ENCODE measurements around the gene VLDLR.

The VLDLR gene

DNA sequence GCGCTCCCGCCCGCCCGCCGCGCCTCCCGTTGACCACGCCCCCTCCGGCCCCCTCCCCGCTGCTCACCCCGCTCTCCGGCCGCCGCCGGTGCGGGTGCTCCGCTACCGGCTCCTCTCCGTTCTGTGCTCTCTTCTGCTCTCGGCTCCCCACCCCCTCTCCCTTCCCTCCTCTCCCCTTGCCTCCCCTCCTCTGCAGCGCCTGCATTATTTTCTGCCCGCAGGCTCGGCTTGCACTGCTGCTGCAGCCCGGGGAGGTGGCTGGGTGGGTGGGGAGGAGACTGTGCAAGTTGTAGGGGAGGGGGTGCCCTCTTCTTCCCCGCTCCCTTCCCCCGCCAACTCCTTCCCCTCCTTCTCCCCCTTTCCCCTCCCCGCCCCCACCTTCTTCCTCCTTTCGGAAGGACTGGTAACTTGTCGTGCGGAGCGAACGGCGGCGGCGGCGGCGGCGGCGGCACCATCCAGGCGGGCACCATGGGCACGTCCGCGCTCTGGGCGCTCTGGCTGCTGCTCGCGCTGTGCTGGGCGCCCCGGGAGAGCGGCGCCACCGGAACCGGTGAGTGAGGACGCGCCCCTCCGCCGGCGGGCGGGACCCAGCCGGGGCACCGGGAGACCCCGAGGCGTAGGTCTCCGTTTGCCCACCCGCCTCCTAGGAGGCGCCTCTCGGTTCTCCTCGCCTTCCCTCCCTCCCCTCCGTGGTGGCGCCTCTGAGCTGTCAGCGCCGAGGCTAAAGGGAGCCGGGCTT is at the start of gene VLDLR:
VLDLR (plus strand) TSS at position 66 of the 739 bp plus-strand sequence; CDS start at position 469, 403 bp downstream.
- DNase-seq (ENCODE audit: low read depth), result no peak

DNA sequence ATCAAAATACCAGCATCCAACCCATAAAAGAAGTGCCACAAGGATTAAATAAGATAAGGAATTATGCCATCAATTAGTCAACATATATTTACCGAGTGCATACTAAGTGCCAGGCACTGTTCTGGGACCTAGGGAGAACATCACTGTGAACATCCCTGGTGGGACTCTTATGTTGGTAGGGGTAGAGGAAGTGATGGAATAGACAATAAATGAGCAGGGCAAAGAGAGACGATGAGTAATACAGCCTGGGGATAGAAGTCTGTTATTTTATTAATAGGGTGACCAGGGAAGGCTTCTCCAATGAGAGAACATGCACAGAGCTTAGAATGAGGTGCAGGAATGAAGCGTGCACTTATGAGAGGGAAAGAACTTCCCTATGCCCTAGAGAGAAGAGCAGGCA is 47.4 kb upstream of the VLDLR start:
- DNase-seq (ENCODE audit: low read depth), result no peak

DNA sequence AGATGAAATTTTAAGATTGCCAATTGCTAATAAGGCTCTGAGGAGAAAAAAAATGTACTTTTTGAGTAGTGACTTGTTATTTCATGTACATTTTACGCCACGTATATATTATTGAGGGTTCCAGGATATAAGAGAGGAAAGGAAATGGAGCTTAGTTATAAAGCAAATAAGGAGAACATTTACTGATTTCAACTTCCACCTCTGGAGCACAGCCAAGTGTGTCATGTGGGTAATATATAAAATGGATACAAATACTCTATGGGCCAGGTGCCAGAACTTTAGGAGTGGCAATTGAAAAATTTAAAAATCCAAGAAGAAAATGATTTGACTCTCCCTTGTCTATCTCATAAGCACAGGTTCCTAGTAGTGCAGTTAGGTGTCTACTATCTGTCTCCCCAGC is 45.0 kb upstream of the VLDLR start:
- DNase-seq (ENCODE audit: low read depth), result no peak

DNA sequence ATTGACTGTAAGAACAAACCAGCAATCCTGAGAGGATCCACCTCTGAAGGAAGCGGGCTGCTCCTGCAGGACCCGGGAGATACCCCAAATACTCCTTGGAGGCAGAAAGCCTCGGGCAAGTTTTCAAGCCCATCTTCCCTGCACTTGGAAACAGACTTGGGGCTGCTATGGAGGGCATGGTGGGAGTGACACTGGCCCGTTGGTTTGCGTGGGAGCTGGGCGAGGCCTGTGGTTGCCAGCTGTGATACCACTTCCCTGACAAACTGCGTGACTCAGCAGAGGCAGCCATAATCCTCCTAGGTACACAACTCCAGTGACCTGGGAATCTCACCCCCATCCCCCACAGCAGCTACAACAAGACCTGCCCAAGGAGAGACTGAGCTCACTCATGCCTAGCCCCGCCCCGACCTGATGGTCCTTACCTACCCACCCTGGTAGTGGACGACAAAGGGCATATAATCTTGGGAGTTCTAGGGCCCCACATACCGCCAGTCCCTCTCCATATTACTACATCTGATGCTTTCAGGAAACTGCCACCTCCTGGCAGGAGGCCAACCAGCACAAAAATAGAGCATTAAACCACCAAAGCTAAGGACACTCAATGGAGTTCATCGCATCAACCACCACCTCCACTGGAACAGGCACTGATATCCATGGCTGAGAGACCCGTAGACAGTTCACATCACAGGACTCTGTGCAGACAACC is 38.1 kb upstream of the VLDLR start:
- DNase-seq (ENCODE audit: low read depth), result no peak

DNA sequence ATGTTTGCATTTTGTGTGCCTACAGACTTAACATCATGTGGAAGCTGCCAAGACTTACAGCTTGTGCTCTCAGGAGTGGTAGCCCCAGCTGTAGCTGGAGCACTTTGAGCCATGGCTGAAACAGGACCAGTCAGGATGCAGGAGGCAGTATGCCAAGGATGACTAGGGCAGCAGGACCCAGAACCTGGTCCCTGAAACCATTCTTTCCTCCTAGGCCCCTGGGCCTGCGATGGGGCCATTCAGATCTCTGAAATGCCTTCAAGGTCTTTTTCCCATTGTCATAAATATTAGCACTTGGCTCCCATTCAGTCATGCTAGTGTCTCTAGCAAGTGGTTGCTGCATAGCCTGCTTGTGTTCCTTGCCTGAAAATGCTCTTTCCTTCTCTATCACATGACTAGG is 29.6 kb upstream of the VLDLR start:
- DNase-seq (ENCODE audit: low read depth), result no peak

DNA sequence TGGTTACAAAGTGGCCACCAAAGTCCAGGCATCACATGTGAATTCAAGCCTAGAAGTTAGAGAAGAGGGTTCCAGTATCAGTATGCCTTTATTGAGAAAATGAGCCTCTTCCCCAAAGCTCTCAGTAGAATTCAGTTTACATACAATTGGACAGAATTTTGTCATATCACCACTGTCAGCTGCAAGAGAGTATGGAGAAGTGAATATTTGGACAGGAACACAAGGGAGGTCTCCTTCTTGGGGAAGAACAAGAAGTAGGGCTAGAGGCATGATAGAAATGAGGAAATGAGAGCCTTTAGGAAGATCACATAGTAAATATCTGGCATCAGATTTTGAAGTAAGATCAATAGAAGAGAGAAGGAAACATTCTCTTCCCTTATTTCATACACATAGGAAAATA is 27.8 kb upstream of the VLDLR start:
- no peak for DNase-seq (ENCODE audit: low read depth)

DNA sequence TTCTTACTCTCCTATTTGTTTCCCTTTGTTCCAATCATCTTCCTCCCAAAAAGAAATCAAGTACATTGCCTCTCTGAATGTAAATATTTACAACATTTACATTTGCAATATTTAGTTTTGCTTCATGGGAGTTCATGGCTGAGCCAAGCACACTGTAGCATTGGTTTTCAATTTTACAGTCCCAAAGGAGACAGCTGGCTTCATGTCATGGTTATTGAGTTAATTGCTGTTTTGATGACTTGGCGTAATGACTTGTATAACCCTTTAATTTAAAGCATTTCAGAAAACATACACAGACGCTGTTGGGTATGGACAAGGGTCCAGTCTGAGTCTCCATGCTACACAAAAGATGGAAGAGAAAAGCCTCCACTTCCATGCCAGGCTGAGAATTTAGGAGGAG is 25.6 kb upstream of the VLDLR start:
- DNase-seq (ENCODE audit: low read depth), result no peak

DNA sequence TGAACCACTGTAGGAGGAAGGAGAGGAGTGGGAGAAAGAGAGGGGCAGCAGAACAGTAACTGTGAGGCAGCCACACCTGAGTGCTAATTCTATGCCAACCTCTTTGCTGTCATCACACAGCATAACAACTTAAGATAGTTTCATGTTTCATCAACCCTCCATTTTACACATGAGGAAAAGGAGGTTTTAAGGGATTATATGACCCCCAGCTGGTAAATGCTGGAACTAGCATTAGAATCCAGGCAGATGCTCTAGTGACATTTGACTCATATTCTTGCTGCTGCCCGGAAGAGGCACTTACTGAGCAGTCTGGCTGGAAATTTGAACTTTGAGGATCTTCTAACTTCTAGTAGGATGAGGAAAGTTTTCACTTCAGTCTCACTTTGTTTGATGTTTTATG is 24.1 kb upstream of the VLDLR start:
- no peak for DNase-seq (ENCODE audit: low read depth)

DNA sequence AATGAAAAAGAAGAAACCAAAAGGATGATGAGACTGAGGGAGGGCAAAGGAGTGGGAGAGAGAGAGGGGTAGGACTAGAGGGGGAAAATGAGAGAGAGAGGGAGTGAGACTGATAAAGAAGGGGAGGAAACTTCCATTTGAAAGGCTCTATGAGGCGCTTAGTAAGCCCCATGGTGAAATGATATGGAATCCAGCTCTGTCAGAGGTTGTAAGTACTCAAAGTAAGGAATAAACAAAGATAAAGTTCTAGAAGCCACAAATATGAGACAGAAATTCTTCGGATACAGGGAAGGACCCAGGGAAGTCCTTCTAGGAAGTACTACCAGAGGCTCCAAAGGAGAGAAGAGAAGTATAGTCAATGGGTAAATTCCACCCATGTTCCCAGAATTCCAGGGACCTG is 21.7 kb upstream of the VLDLR start:
- DNase-seq (ENCODE audit: low read depth), result no peak

DNA sequence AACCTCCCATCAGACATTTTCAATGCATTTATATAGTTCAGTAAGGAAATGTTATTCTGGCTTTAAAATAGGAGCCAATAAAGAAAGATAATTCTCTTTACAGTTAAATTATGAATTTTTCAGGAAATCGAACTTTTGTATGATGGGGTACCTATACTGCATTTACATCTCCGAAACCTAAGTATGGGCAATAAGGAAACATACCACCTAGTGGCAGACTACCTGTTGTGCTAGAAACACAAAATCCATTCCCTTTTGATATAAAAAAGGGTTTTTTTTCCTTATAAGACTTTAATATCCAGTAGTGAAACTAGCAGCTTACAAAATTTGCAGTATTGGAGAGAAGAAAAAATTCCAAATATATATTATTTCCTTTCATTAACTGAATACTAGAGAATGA is 21.3 kb upstream of the VLDLR start:
- DNase-seq (ENCODE audit: low read depth), result no peak

DNA sequence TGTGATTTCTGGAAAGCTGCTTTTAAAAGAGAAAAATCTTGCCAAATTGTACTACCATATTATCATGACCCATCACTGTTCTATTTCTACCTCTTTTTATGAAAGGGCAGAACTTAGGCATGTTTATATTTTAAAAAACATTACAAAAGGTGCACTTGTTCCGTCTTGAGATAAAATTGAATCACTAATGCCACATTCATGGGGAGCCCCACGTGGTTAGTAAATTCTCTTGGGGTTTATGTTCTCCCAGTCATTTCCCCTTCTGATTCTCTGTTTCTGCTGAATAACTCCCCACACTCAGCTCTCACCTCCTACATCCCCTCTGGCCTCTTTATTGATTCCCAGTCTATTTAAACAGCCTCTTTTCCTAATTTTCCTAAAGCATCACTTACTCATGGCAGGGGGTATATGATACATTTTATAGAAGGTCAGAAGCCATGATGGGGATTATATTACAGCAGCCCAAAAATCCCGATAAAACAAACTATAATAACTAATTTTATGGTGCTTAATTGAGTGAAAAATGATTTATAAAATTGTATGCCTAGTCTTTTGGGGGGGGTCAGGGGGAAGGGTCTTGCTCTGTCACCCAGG is 19.7 kb upstream of the VLDLR start:
- no peak for DNase-seq (ENCODE audit: low read depth)

DNA sequence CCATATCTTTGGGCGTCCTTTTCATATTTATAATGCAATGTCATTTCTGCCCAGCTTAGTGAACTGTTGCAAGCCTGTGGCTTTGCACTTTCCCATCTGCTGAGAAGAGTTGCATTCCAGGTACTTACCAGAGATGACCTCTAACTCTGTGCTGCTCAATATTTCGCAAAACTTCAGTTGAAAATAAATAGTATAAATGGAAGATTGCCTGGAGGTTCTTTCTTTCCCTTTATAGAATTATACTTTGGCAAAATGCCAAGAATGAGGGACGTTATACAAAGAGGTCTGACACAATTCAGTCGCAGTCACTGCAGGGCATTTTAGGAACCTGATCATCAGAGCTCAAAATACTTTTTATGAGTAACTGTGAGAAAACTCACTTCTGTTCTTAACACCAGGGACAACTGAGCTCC is 18.9 kb upstream of the VLDLR start:
- DNase-seq (ENCODE audit: low read depth), result no peak

DNA sequence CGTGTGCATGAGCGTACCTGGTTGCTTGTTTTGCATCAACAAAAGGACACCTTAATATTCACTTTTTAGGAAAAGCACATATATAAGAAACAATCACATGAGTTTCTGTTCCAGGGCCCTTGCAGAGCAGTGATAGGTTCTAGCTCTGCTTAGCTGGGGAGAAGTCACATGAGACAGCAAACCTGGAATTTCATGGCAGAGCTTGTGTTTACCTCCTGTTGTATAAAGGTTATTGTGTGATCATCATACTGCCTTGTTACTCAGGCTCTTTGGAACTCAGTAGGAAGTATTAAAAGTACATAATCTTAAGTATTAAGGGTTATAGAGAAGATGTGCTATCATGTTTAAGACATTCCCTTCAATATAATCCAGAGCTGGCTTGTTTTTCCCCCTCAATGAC is 18.0 kb upstream of the VLDLR start:
- no peak for DNase-seq (ENCODE audit: low read depth)

DNA sequence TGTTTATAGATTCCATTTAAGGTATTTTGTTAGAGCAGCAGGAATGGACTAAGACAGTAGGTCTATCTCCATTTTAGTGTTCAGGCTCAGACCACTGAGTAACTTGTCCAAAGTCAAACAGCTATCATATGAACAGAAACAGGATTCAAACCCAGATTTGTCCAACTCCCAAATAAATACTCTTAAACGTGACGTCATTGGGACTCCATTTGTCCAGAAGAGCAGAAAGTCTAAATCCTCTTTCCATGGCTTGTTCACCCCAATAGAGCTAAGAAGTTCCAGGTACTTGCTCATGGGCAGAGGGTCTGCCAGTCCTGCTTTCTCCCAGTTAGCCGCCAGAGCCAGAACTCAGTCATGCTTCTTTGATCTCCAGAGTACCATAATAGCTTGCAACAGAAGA is 16.3 kb upstream of the VLDLR start:
- no peak for DNase-seq (ENCODE audit: low read depth)

DNA sequence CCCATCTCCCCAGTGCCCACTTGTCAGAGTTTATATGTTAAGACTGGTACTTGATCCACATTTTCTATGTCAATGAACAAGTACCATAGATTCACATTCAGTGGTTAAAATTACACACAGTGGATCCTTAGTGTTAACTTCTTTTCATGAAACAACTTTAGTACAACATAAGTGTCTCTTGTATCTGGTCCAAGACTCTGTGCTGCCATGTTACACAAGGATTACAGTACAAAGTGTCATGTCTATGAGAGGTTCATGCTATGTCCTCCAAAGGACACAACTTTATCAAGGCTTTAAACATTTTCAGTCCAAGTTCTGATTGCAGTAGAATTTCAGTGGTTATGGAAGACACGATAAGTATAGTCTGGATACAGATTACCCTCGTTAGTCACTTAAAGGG is 13.3 kb upstream of the VLDLR start:
- no peak for DNase-seq (ENCODE audit: low read depth)

DNA sequence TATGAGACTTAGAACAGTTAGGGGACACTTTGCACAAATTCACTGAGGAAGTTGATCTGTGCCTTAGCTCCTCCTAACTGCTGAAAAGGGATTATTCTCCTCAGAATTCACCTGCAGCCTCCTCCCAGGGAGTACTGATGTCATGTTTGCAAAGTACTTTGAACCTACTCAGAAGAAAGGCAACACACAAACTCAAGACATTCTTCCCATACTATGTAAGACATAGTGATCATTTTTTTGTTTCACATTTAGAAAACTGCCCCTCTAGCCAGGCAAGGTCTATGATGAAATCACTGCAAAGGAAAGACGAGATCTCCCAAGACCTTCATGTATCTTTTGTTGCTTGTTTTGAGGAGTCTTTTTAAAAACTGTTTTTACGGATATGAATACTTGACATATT is 10.6 kb upstream of the VLDLR start:
- DNase-seq (ENCODE audit: low read depth), result no peak

DNA sequence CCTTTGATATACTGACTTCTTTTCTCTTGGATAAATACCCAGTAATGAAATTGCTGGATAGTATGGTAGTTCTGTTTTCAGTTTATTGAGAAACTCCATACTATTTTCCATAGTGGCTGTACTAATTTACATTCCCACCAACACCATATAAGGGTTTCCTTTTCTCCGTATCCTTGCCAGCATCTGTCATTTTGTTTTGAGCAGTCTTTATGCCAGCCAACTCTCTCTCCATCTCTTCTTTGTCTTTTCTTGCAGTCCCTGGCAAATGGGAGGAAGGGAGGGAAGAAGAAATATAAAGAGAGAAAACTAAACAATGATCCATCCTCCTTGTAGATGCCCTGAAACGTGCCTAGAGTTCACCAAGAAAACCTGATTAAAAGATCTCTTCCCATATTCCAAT is 9.6 kb upstream of the VLDLR start:
- DNase-seq (ENCODE audit: low read depth), result no peak

DNA sequence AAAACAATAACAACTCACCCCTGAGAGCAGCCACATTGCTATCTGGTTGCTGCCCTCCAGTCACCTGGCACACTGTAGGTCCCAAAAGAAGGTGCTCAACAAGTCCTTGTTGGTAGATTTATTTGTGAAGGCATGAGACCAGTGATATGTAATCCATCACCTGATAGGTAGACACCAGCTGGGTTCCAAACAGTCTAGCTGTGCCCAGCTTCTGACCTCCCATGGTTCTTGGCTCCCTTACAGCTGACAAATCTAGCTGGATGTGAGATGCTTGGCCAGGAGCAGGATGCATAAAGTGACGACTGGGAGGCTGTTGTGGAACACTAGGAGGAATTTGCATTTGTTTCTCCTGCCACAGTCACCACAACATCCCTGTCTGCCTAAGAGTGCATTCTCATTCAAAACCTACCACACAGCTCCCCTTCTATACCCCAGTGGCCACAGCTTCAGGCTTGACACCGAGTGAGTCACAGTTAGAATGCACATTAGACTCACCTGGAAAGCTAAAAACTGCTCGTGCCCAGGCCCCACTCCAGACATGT is 7.8 kb upstream of the VLDLR start:
- DNase-seq (ENCODE audit: low read depth), result no peak

DNA sequence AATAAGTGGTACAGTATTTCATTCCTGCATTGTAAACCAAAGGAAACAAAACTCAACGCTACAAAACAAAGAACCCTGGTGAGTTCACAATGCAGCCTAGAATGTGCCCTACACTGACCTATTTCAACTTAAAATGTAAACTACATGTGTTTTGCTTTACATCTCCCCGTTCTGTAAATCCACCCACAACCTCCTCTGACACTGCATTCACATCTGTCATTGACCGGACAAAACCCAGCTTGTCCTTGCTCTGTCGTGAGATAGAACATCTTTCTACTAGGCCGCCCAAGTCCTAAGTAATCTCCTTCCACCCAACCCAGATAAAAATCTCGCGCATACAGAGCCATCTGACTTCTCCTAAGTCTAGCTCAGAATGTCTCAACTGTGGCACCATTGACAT is 6.1 kb upstream of the VLDLR start:
- no peak for DNase-seq (ENCODE audit: low read depth)

DNA sequence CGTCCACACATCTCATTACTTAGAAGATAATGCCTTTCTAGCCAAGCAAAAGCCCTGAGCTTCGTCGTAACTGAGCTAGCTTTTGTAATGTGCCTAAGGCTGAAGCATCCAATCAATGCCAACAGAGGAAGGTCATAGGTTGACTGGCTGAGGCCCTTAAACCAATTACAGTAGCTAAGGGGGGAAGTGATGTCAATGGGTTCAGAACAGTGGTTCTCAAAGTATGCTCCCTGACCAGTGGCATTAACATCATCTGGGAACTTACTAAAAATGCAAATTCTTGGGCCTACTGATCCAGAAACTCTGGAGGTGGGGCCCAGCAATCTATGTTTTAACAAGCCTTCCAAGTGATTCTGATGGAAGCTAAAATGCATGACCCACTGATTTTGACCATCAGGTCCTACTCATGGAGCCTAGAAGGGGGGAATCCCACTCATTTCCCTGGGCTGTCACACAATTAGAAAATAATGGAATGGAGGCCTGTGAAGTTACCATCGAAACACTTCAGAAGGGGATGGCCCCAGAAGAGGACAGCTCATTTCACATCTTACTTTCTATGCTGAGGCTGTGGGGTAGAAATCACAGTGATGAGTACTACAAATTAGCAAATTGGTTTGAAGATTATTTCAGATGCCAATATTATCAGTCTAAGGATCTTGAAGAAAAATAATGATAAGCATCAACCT is 4.8 kb upstream of the VLDLR start:
- DNase-seq (ENCODE audit: low read depth), result no peak

DNA sequence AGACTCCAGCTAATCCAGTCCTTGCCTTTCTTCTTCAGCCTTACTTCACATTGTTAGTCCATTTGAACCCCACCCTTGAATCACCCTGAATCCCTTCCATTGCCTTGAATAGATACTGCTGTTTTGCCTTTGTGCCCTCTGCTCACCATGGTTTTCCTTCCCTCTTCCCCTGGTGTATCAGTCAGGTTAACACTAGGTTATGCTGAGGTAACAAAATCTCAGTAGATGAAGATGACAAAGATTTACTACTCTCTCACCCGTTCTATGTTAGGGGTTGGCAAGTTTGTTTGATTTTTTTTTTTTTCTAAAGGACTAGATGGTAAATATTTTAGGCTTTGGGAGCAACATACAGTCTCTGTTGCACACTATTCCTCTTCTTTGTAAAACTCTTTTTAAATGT is 3.3 kb upstream of the VLDLR start:
- DNase-seq (ENCODE audit: low read depth), result no peak

DNA sequence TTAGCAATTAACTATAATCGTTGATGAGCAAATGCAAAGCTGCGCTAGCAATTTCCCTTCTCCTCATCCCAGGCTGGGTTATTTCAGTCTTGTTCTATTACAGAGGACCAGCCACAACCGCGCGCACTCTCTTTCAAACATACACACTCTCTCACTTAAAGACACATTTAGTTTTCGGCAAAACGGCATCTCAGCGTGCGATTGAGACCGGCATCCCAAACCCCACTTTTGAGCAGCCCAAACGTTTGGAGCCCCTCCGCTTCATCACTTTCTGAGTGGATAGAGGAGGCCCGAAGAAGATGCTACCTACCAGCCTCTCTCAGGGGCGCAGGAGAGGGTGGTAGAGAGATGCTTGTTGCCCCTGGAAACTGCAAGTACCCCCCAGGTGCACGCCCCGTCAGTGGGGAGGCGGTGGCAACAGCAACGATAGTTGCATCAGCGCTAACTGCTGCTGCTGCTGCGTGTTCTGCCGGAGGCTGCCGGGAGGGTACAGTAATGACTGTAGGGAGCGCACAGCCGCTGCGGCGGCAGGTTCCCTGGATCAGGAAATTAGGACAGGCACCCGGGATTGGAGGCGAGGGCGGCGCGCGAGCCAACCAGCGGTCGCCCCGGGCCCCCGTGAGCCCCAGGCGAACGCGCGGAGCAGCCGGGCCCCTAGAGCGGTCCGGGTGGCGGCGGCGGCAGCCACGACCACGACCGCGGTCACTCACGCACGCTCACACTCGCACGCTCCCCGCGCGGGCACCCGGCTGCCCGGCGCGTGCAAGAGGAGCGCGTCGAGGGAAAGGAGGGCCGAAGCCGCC is 467 bp upstream of the VLDLR start:
- peak; percentile 22 for DNase-seq (ENCODE audit: low read depth)

Measured in non-pigmented ciliary epithelial cell (primary cell).